ENCODE results near the gene TMEM186.

Gene TMEM186

GRCh38 chr16:8831871-8832716 lies 34.7 kb upstream of the TMEM186 start:
- H3K9ac ChIP-seq (ENCODE audit: low read length): no peak overlapping the region
- H3K4me3 ChIP-seq (ENCODE audit: low read length): no peak overlapping the region
- H3K4me2 ChIP-seq (ENCODE audit: low read length): no peak overlapping the region
- peaks cover 46% of the 10 kb centered on the region for H3K79me2 ChIP-seq (ENCODE audit: low read length)
- H3K27me3 ChIP-seq (ENCODE audit: low read depth, low read length): no peaks in the 10 kb centered on the region
- no peak overlapping the region for H2AFZ ChIP-seq (ENCODE audit: low read depth, low read length)
- H3K36me3 ChIP-seq (replicated peaks; ENCODE audit: low read depth, low read length): peaks cover 34% of the 10 kb centered on the region
- H3K4me1 ChIP-seq (ENCODE audit: low read length): 0 out of 2 replicates have a peak, but pooled peaks cover under 1% of the 10 kb centered on the region
- no peak overlapping the region for H3K27ac ChIP-seq (ENCODE audit: low read length)
- no peaks in the 10 kb centered on the region for H4K20me1 ChIP-seq (ENCODE audit: insufficient read depth, low read length)
- TF ChIP-seq EZH2phosphoT487 (IDR thresholded peaks at IDR 0.05; ENCODE audit: low read depth): no peak
- TF ChIP-seq, protein P1, sequence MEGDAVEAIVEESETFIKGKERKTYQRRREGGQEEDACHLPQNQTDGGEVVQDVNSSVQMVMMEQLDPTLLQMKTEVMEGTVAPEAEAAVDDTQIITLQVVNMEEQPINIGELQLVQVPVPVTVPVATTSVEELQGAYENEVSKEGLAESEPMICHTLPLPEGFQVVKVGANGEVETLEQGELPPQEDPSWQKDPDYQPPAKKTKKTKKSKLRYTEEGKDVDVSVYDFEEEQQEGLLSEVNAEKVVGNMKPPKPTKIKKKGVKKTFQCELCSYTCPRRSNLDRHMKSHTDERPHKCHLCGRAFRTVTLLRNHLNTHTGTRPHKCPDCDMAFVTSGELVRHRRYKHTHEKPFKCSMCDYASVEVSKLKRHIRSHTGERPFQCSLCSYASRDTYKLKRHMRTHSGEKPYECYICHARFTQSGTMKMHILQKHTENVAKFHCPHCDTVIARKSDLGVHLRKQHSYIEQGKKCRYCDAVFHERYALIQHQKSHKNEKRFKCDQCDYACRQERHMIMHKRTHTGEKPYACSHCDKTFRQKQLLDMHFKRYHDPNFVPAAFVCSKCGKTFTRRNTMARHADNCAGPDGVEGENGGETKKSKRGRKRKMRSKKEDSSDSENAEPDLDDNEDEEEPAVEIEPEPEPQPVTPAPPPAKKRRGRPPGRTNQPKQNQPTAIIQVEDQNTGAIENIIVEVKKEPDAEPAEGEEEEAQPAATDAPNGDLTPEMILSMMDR (IDR thresholded peaks at IDR 0.05; ENCODE audit: low read depth, low read length): no peak
- no peaks in the 10 kb centered on the region for H3K9me3 ChIP-seq (ENCODE audit: insufficient read depth, low read length)

DNA sequence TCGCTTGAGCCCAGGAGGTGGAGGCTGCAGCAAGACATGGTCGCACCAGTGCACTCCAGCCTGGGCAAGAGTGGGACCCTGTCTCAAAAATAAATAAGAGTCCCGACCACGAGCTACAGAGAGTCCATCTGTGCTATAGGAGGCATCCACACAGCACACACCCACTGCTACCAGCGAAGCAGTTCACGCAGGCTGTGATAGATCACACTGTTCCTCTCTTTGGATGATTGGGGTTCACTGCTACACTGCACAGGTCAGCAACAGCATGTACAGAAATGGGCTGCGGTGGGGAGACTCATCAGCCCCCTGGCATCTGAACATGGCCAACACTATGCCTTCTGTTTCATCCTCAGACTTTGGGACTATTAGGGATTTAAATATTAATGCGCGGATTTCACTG lies 34.0 kb upstream of the TMEM186 start:
- Histone ChIP-seq H3K79me2 (ENCODE audit: low read length) (peaks cover 48% of the 10 kb centered on the region), H3K27me3 (ENCODE audit: low read depth, low read length) (no peaks in the 10 kb centered on the region), H4K20me1 (ENCODE audit: insufficient read depth, low read length) (no peaks in the 10 kb centered on the region), H3K9me3 (ENCODE audit: insufficient read depth, low read length) (no peaks in the 10 kb centered on the region), H3K4me3 (ENCODE audit: low read length) (no peak overlapping the region), H3K4me1 (ENCODE audit: low read length) (peaks cover 7% of the 10 kb centered on the region), H3K9ac (ENCODE audit: low read length) (no peak overlapping the region), H3K27ac (ENCODE audit: low read length) (no peak overlapping the region), H3K4me2 (ENCODE audit: low read length) (no peak overlapping the region), H3K36me3 (replicated peaks; ENCODE audit: low read depth, low read length) (peaks cover 38% of the 10 kb centered on the region), H2AFZ (ENCODE audit: low read depth, low read length) (no peak overlapping the region)
- TF ChIP-seq, protein P1 (IDR thresholded peaks at IDR 0.05; ENCODE audit: low read depth, low read length): no peak
- TF ChIP-seq EZH2phosphoT487 (IDR thresholded peaks at IDR 0.05; ENCODE audit: low read depth): no peak

- Histone ChIP-seq H3K27ac (ENCODE audit: low read length) (no peak overlapping the region), H3K27me3 (ENCODE audit: low read depth, low read length) (no peaks in the 10 kb centered on the region), H2AFZ (ENCODE audit: low read depth, low read length) (no peak overlapping the region), H3K36me3 (replicated peaks; ENCODE audit: low read depth, low read length) (peaks cover 57% of the 10 kb centered on the region), H3K4me2 (ENCODE audit: low read length) (no peak overlapping the region), H3K79me2 (ENCODE audit: low read length) (peaks cover 41% of the 10 kb centered on the region), H3K4me1 (ENCODE audit: low read length) (peaks cover 19% of the 10 kb centered on the region), H3K9me3 (ENCODE audit: insufficient read depth, low read length) (no peaks in the 10 kb centered on the region), H3K4me3 (ENCODE audit: low read length) (no peak overlapping the region), H4K20me1 (ENCODE audit: insufficient read depth, low read length) (no peaks in the 10 kb centered on the region), H3K9ac (ENCODE audit: low read length) (no peak overlapping the region)
- TF ChIP-seq, protein P1 (IDR thresholded peaks at IDR 0.05; ENCODE audit: low read depth, low read length): no peak
- no peak for TF ChIP-seq EZH2phosphoT487 (IDR thresholded peaks at IDR 0.05; ENCODE audit: low read depth)
These were observed 31.2 kb upstream of the TMEM186 start for GRCh38 chr16:8828541-8829165.

GRCh38 chr16:8826278-8826879 lies 28.9 kb upstream of the TMEM186 start:
- Histone ChIP-seq H3K36me3 (replicated peaks; ENCODE audit: low read depth, low read length) (peaks cover 69% of the 10 kb centered on the region), H3K27ac (ENCODE audit: low read length) (peak overlapping the region; percentile 83), H2AFZ (ENCODE audit: low read depth, low read length) (no peak overlapping the region), H3K4me2 (ENCODE audit: low read length) (peak overlapping the region; percentile 26), H3K4me1 (ENCODE audit: low read length) (peaks cover 28% of the 10 kb centered on the region), H3K4me3 (ENCODE audit: low read length) (no peak overlapping the region), H3K79me2 (ENCODE audit: low read length) (peaks cover 37% of the 10 kb centered on the region), H3K9me3 (ENCODE audit: insufficient read depth, low read length) (no peaks in the 10 kb centered on the region), H3K27me3 (ENCODE audit: low read depth, low read length) (no peaks in the 10 kb centered on the region), H4K20me1 (ENCODE audit: insufficient read depth, low read length) (no peaks in the 10 kb centered on the region), H3K9ac (ENCODE audit: low read length) (peak overlapping the region; percentile 22; the same call in 1 of the 2 replicates)
- TF ChIP-seq, protein P1 (IDR thresholded peaks at IDR 0.05; ENCODE audit: low read depth, low read length): no peak
- TF ChIP-seq EZH2phosphoT487 (IDR thresholded peaks at IDR 0.05; ENCODE audit: low read depth): no peak
